Right atrium auricular region (tissue), 2 donors: ENCODE results near the gene DMWD. TPM values are rescaled to one million over a fixed set of nuclear protein-coding genes. Genes with fewer than 3 reads are reported as not detected.

Experiments
- DNase-seq: peaks from one replicate; pipeline ENCODE4 v3.0.0-alpha.2; 2019; ENCODE audit warnings: low spot score
- H3K27ac ChIP-seq, 2 donors: fragments of 200-600 bp; sonication (generic); 1 replicate in 1 of 2; 2 replicates in 1 of 2; pipeline ENCODE4 v1.5.1; 2016 to 2019
- H3K27me3 ChIP-seq, 2 donors: fragments of 200-600 bp; sonication (generic); one replicate each; pipeline versions ENCODE4 v1.5.1 to v1.6.0; 2017 to 2019
- H3K36me3 ChIP-seq: fragments of 200-600 bp; sonication (generic); one replicate; pipeline ENCODE4 v1.5.1; 2016
- H3K4me1 ChIP-seq, 2 donors: fragments of 200-600 bp; sonication (generic); one replicate each; pipeline versions ENCODE4 v1.5.1 to v1.6.0; 2017 to 2019
- H3K4me3 ChIP-seq, 2 donors: fragments of 200-600 bp; sonication (generic); 1 replicate in 1 of 2; 2 replicates in 1 of 2; pipeline ENCODE4 v1.5.1; 2017 to 2019; ENCODE audit warnings: mild to moderate bottlenecking in 1 of 2, moderate library complexity in 1 of 2
- H3K9me3 ChIP-seq, 2 donors: fragments of 200-600 bp; sonication (generic); one replicate each; pipeline ENCODE4 v1.5.1; 2019
- total RNA-seq, 2 donors: library from RNA; depleted of rRNA; stranded (reverse); fragments of >200 nt; gene quantifications; one replicate each; pipeline ENCODE4 v1.1.0, GENCODE V29; 2016
- TF ChIP-seq, protein P1 (sequence below), 2 donors: fragments of 200-600 bp; sonication (generic); IDR thresholded peaks; one replicate each; pipeline ENCODE4 v1.5.1; 2019; ENCODE audit warnings: antibody characterized with exemption in 2 of 2

DMWD gene
- total RNA-seq, 2 donors from 2014 or later, result 41.5 to 55.9 TPM

DNA sequence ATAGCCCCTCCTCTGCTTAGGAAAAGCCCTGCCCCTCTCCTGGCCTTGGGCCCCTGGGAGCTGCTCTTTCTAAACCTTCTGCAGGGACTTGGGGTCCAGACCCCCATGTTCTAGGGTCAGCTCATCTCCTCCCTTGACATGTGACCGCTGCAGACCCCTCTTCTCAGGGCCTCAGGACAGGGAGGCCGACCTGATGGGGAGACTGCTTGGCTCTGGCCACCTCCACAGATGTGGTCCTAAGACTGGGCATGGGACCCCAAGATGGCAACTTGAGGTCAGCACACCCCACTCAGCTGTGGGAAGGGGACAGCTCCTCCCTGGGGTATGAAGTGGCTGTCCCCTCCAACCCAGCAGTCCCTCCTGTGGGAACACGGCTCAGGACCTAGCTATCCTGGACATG, 19.7 kb downstream of the DMWD start:
- Histone ChIP-seq H3K27me3 (no peaks in the 10 kb centered on the region), H3K9me3 (no peaks in the 10 kb centered on the region), H3K27ac (peak overlapping the region in 1 of 2 donors; percentile 0), H3K4me3 (no peak overlapping the region), H3K36me3 (peaks cover 29% of the 10 kb centered on the region), H3K4me1 (peaks cover 0 to 19% of the 10 kb centered on the region in 2 donors)
- TF ChIP-seq, protein P1, sequence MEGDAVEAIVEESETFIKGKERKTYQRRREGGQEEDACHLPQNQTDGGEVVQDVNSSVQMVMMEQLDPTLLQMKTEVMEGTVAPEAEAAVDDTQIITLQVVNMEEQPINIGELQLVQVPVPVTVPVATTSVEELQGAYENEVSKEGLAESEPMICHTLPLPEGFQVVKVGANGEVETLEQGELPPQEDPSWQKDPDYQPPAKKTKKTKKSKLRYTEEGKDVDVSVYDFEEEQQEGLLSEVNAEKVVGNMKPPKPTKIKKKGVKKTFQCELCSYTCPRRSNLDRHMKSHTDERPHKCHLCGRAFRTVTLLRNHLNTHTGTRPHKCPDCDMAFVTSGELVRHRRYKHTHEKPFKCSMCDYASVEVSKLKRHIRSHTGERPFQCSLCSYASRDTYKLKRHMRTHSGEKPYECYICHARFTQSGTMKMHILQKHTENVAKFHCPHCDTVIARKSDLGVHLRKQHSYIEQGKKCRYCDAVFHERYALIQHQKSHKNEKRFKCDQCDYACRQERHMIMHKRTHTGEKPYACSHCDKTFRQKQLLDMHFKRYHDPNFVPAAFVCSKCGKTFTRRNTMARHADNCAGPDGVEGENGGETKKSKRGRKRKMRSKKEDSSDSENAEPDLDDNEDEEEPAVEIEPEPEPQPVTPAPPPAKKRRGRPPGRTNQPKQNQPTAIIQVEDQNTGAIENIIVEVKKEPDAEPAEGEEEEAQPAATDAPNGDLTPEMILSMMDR (IDR thresholded peaks at IDR 0.05), result no peak
- DNase-seq, result no peak

DNA sequence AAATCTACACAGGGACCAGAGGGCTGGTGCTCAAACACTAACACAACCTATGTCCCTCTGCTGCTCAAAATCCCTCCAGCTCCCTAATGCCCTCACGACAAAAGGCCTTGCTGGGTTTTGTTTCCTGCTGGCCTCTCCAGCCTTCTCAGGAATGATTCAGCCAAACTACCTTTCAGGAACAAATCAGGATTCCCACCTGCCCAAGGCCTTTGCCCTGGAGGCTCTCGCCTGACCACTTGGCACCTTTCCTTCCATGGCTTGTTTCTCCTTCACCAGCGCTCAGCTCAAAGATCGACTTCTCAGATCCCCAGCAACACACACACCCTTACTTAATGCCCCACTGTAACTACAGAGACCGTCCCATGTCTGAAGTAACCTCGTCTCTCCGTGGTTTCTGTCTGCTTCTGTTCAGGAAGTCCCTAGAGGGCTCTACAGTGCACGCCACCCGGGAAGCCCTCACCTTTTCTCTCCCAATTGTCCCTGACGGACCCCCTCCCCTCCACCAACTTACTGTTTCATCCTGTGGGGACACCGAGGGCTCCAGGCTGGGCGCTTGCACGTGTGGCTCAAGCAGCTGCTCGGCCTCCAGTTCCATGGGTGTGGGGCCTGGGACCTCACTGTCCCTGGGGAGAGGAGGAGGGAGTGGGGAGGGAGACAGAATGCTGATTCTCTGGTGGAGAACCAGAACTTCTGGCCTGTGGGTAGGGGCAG, 20.4 kb downstream of the DMWD start:
- H3K27ac ChIP-seq, result peak overlapping the region in 1 of 2 donors; percentile 93
- TF ChIP-seq, protein P1 (IDR thresholded peaks at IDR 0.05), result no peak
- no peak for DNase-seq

DNA sequence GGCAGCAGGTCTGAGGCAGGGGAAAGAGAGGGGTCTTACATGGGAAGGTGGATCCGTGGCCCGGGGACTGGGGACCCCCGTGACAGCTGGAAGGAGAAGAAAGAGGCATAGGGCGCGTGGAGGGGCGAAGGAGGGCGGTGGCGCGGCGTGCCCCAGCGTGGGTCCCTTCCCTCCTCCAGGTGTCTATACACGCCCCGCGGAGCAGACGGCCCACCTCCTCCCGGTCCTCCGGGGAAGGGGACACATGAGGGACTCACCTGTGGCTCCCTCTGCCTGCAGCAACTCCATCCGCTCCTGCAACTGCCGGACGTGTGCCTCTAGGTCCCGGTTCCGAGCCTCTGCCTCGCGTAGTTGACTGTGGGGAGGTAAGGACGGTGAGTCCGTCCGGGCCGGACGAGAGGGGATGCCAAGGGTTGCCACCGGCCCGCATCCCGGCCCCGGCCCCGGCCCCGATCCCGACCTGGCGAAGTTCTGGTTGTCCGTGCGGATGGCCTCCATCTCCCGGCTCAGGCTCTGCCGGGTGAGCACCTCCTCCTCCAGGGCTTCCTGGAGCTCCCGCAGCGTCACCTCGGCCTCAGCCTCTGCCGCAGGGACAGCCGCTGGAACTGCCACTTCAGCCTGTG, 21.2 kb downstream of the DMWD start:
- peak overlapping the region; percentile 93 to 96 for H3K27ac ChIP-seq
- no peak overlapping the region for H3K4me3 ChIP-seq
- H3K36me3 ChIP-seq, result peaks cover 14% of the 10 kb centered on the region
- no peaks in the 10 kb centered on the region for H3K27me3 ChIP-seq
- TF ChIP-seq, protein P1 (IDR thresholded peaks at IDR 0.05), result no peak
- no peaks in the 10 kb centered on the region for H3K9me3 ChIP-seq
- no peak for DNase-seq
- peaks cover 0 to 33% of the 10 kb centered on the region in 2 donors for H3K4me1 ChIP-seq

More for the DNA sequence above, 20.4 kb downstream of the DMWD start:
- Histone ChIP-seq H3K4me3 (no peak overlapping the region), H3K4me1 (peaks cover 0 to 24% of the 10 kb centered on the region in 2 donors), H3K27me3 (no peaks in the 10 kb centered on the region), H3K36me3 (peaks cover 23% of the 10 kb centered on the region), H3K9me3 (no peaks in the 10 kb centered on the region)

DNA sequence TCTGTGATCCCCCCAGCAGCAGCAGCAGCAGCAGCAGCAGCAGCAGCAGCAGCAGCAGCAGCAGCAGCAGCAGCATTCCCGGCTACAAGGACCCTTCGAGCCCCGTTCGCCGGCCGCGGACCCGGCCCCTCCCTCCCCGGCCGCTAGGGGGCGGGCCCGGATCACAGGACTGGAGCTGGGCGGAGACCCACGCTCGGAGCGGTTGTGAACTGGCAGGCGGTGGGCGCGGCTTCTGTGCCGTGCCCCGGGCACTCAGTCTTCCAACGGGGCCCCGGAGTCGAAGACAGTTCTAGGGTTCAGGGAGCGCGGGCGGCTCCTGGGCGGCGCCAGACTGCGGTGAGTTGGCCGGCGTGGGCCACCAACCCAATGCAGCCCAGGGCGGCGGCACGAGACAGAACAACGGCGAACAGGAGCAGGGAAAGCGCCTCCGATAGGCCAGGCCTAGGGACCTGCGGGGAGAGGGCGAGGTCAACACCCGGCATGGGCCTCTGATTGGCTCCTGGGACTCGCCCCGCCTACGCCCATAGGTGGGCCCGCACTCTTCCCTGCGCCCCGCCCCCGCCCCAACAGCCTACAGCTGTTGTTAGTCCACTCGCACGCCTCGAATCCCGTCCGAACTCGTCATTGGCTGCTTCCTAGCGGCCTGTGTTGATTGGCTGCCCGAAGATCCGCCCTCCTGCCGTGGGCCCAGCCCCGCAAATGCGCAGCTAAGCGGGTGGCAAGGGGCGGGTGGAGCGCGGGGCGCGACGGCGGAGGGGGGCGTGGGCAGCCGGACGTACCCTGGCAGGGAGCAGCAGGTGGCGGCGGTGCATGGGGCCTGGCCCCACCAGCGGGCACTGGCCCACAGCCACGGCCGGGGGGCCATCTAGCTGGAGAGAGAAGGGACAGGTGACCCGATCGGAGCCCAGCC, 22.2 kb downstream of the DMWD start:
- H3K9me3 ChIP-seq, result no peaks in the 10 kb centered on the region
- no peaks in the 10 kb centered on the region for H3K27me3 ChIP-seq
- peak overlapping the region; percentile 93 to 96 for H3K27ac ChIP-seq
- peak overlapping the region; percentile 42 to 69 for H3K4me3 ChIP-seq
- H3K36me3 ChIP-seq, result peaks cover 12% of the 10 kb centered on the region
- peak; percentile 99 for DNase-seq
- H3K4me1 ChIP-seq, result peaks cover 0 to 43% of the 10 kb centered on the region in 2 donors
- TF ChIP-seq, protein P1 (IDR thresholded peaks at IDR 0.05), result peak in 1 of 2 donors; percentile 97

DNA sequence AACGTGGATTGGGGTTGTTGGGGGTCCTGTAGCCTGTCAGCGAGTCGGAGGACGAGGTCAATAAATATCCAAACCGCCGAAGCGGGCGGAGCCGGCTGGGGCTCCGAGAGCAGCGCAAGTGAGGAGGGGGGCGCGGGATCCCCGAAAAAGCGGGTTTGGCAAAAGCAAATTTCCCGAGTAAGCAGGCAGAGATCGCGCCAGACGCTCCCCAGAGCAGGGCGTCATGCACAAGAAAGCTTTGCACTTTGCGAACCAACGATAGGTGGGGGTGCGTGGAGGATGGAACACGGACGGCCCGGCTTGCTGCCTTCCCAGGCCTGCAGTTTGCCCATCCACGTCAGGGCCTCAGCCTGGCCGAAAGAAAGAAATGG, 22.8 kb downstream of the DMWD start:
- Histone ChIP-seq H3K27me3 (no peaks in the 10 kb centered on the region), H3K27ac (peak overlapping the region; percentile 93 to 96), H3K4me3 (peak overlapping the region; percentile 42 to 69), H3K4me1 (peaks cover 0 to 49% of the 10 kb centered on the region in 2 donors), H3K36me3 (peaks cover 8% of the 10 kb centered on the region), H3K9me3 (no peaks in the 10 kb centered on the region)
- peak; percentile 68 for DNase-seq
- TF ChIP-seq, protein P1 (IDR thresholded peaks at IDR 0.05), result no peak
